OCI-LY7 (cell line): Measurements from ENCODE around the gene GID4. TPM values are rescaled to one million over a fixed set of nuclear protein-coding genes. Genes with fewer than 3 reads are reported as not detected.
"Not testable (repeated sequence)": the region's sequence is repeated elsewhere in the genome, so short reads cannot be mapped to it uniquely, and the experiment has no call there.

ENCODE experiments used
- BruUV-seq: library from RNA; stranded (reverse); fragments of 400-500 nt; replicated peaks from 2 replicates; lab custom pipeline; 2021; lab: Mats Ljungman, UMichigan
- CTCF ChIA-PET: fragments of 300-600 bp; sonication (Branson Sonifier 250); formaldehyde crosslinking; loops from one replicate; lab custom pipeline; 2022; ENCODE audit warnings: antibody characterized with exemption; ENCODE audit not compliant: unreplicated experiment; lab: Charles Lee
- POLR2A ChIA-PET: fragments of 300-600 bp; sonication (Branson Sonifier 250); formaldehyde crosslinking; loops from one replicate; lab custom pipeline; 2022; ENCODE audit warnings: antibody characterized with exemption; lab: Charles Lee
- DNase-seq: peaks from one replicate; pipeline ENCODE4 v3.0.0-alpha.2; 2015; ENCODE audit warnings: low spot score
- H2AFZ ChIP-seq: fragments of 200-600 bp; sonication (generic), shearing (Covaris generic); 2 replicates; pipeline ENCODE4 v1.6.1; 2014; ENCODE audit warnings: mild to moderate bottlenecking, antibody characterized with exemption, low read length, moderate library complexity
- H3K27ac ChIP-seq: fragments of 200-600 bp; sonication (generic); 2 replicates; pipeline ENCODE4 v1.5.1; 2014; ENCODE audit warnings: mixed run types, low read depth, mild to moderate bottlenecking, moderate library complexity, low read length, inconsistent platforms; ENCODE audit not compliant: poor library complexity, severe bottlenecking
- H3K36me3 ChIP-seq: fragments of 200-600 bp; sonication (generic); 2 replicates; pipeline ENCODE4 v1.6.1; 2014; ENCODE audit warnings: mild to moderate bottlenecking, antibody characterized with exemption, low read length, moderate library complexity, mixed read lengths; ENCODE audit not compliant: insufficient read depth
- H3K4me1 ChIP-seq: fragments of 200-600 bp; sonication (generic); 2 replicates; pipeline ENCODE4 v1.5.1; 2014; ENCODE audit warnings: mild to moderate bottlenecking, low read length; ENCODE audit not compliant: insufficient read depth, poor library complexity, severe bottlenecking
- H3K4me2 ChIP-seq: fragments of 200-600 bp; sonication (generic); 2 replicates; pipeline ENCODE4 v1.6.1; 2014; ENCODE audit warnings: mild to moderate bottlenecking, low read length
- H3K4me3 ChIP-seq: fragments of 200-600 bp; sonication (generic); 2 replicates; pipeline ENCODE4 v1.5.1; 2014; ENCODE audit warnings: mild to moderate bottlenecking, low read depth, low read length; ENCODE audit not compliant: poor library complexity, severe bottlenecking
- H3K79me2 ChIP-seq: fragments of 200-600 bp; sonication (generic); 2 replicates; pipeline ENCODE4 v1.6.1; 2016; ENCODE audit warnings: low read depth, mild to moderate bottlenecking, low read length, moderate library complexity, mixed read lengths; ENCODE audit not compliant: insufficient read depth
- H3K9me2 ChIP-seq: fragments of 200-600 bp; sonication (generic); 2 replicates; pipeline ENCODE4 v1.6.1; 2016; ENCODE audit warnings: mild to moderate bottlenecking, low read length, mixed read lengths; ENCODE audit not compliant: insufficient read depth
- H3K9me3 ChIP-seq: fragments of 200-600 bp; sonication (generic); 2 replicates; pipeline ENCODE4 v1.6.1; 2014; ENCODE audit warnings: mild to moderate bottlenecking, mixed run types, low read length, mixed read lengths
- H4K20me1 ChIP-seq: fragments of 200-600 bp; sonication (generic); 2 replicates; pipeline ENCODE4 v1.6.1; 2014; ENCODE audit warnings: mild to moderate bottlenecking, antibody characterized with exemption, low read length, moderate library complexity, mixed read lengths; ENCODE audit not compliant: insufficient read depth
- EZH2phosphoT487 ChIP-seq: fragments of 200-600 bp; sonication (generic); IDR thresholded peaks from 2 replicates; pipeline ENCODE4 v1.6.1; 2018; ENCODE audit warnings: low read depth, borderline replicate concordance, mild to moderate bottlenecking, mixed run types, antibody characterized with exemption, low read length, moderate library complexity, mixed read lengths
- intact Hi-C: fragments of 100-400 bp; cut with micrococcal nuclease; formaldehyde crosslinking; loops from one replicate; pipeline ENCODE4 v1.10.0; 2022; ENCODE audit not compliant: unreplicated experiment
- total RNA-seq, 2 experiments: library from RNA; depleted of rRNA in 1 of 2; stranded (reverse); fragments of >200 nt in 1 of 2; shearing (Covaris generic) in 1 of 2; gene quantifications; 2 replicates each; pipeline ENCODE4 v1.2.3, GENCODE V29; 2014 to 2022
- TF ChIP-seq, protein P1 (sequence below): fragments of 200-600 bp; sonication (generic); conservative IDR thresholded peaks from 2 replicates; pipeline ENCODE4 v1.5.1; 2014; ENCODE audit warnings: mild to moderate bottlenecking, antibody characterized with exemption, low read length, moderate library complexity, mixed read lengths

The GID4 gene
- total RNA-seq, 2 experiments from 2014 or later, result 5.1 to 11.8 TPM

DNA sequence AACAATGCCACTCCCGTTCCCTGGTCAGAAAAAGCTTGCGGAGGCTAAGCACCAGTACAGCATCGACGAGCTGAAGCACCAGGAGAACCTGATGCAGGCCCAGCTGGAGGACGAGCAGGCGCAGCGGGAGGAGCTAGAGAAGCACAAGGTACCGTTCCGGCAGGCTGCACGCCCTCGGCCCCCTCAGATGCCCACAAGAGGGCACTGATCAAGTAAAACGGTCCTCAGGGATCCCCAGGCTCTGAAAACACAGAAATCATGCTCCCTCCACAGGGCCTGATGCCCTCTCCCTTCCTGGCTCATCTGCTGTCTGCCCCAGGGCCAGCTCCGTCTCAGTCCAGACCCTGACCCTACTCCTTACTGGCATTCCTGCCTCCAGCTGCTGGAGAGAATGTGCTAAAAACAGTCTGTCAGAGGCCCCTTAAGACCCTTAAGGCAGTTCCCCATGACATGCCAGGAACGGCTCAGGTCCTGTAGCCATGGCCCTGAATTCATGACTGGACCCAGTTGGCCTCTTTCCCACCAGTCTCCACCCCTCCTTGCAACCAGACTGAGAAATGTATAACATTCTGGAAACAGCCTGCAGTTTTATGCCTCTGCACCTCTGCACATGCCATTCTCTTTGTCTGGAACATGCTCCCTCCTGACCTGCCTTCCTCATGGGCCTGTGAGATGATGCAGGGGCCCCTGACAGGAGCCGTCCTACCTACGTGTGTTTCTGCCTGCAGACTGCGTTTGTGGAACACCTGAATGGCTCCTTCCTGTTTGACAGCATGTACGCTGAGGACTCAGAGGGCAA is 44.7 kb upstream of the GID4 start:
- no TSS peak for BruUV-seq
- no peaks in the 10 kb centered on the region for H3K4me1 ChIP-seq
- DNase-seq, result peak; percentile 58
- no peaks in the 10 kb centered on the region for H3K79me2 ChIP-seq
- no peaks in the 10 kb centered on the region for H3K36me3 ChIP-seq
- no peak overlapping the region for H3K4me3 ChIP-seq
- H3K27ac ChIP-seq, result no peak overlapping the region
- H4K20me1 ChIP-seq, result no peaks in the 10 kb centered on the region
- intact Hi-C loops, result loop anchor here (5.0 kb wide), 1 partner anchor 38 kb away; no protein-coding TSS in a partner anchor
- H3K9me2 ChIP-seq, result no peaks in the 10 kb centered on the region
- H3K9me3 ChIP-seq, result no peaks in the 10 kb centered on the region
- ChIA-PET CTCF (interaction anchor here (0.6 to 2.0 kb wide), 2 partner anchors 10 to 36 kb away, joined by 3 to 4 read pairs; no protein-coding TSS in a partner anchor), POLR2A (interaction anchor here (1.6 kb wide), 1 partner anchor 22 kb away, joined by 4 read pairs; the partner anchor contains the start of genes DRC3 and TOM1L2)
- H3K4me2 ChIP-seq, result no peak overlapping the region
- H2AFZ ChIP-seq, result no peak overlapping the region
- no peak for TF ChIP-seq EZH2phosphoT487
- TF ChIP-seq, protein P1, sequence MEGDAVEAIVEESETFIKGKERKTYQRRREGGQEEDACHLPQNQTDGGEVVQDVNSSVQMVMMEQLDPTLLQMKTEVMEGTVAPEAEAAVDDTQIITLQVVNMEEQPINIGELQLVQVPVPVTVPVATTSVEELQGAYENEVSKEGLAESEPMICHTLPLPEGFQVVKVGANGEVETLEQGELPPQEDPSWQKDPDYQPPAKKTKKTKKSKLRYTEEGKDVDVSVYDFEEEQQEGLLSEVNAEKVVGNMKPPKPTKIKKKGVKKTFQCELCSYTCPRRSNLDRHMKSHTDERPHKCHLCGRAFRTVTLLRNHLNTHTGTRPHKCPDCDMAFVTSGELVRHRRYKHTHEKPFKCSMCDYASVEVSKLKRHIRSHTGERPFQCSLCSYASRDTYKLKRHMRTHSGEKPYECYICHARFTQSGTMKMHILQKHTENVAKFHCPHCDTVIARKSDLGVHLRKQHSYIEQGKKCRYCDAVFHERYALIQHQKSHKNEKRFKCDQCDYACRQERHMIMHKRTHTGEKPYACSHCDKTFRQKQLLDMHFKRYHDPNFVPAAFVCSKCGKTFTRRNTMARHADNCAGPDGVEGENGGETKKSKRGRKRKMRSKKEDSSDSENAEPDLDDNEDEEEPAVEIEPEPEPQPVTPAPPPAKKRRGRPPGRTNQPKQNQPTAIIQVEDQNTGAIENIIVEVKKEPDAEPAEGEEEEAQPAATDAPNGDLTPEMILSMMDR, result peak; percentile 71

DNA sequence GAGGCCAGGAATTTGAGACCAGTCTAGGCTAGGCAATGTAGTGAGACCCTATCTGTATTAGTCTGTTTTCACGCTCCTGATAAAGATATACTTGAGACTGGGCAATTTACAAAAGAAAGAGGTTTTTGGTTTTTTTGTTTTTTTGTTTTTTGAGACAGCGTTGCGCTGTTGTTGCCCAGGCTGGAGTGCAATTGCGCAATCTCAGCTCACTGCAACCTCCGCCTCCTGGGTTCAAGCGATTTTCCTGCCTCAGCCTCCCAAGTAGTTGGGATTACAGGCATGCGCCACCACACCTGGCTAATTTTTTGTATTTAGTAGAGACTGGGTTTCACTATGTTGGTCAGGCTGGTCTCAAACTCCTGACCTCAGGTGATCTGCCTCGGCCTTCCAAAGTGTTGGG is 43.3 kb upstream of the GID4 start:
- H3K36me3 ChIP-seq, H3K4me3 ChIP-seq, H3K27ac ChIP-seq, H3K79me2 ChIP-seq, H3K9me2 ChIP-seq, DNase-seq, intact Hi-C loops, H4K20me1 ChIP-seq, BruUV-seq, H3K9me3 ChIP-seq, H3K4me2 ChIP-seq, H3K4me1 ChIP-seq, H2AFZ ChIP-seq: not testable (repeated sequence)
- CTCF ChIA-PET, result interaction anchor here (2.0 kb wide), 1 partner anchor 9 kb away, joined by 4 read pairs; no protein-coding TSS in a partner anchor
- POLR2A ChIA-PET, result interaction anchor here (1.6 kb wide), 1 partner anchor 24 kb away, joined by 4 read pairs; the partner anchor contains the start of genes DRC3 and TOM1L2

GRCh38 chr17:17998934-17999333 is 40.3 kb upstream of the GID4 start:
- H2AFZ ChIP-seq, result no peak overlapping the region
- BruUV-seq, result no TSS peak

More at GRCh38 chr17:17998934-17999333, 40.3 kb upstream of the GID4 start:
- no peak for TF ChIP-seq EZH2phosphoT487
- TF ChIP-seq, protein P1, result no peak
- Histone ChIP-seq H3K4me1 (no peaks in the 10 kb centered on the region), H3K36me3 (no peaks in the 10 kb centered on the region), H3K9me2 (no peaks in the 10 kb centered on the region), H3K9me3 (no peaks in the 10 kb centered on the region), H3K4me2 (no peak overlapping the region), H3K79me2 (no peaks in the 10 kb centered on the region), H3K27ac (no peak overlapping the region), H3K4me3 (no peak overlapping the region), H4K20me1 (no peaks in the 10 kb centered on the region)
- ChIA-PET CTCF (no interaction called here), POLR2A (no interaction called here)
- intact Hi-C loops, result no loop called here
- no peak for DNase-seq
